ENCODE data around the gene MAP3K1.
A peak's percentile ranks its signal among the peaks of the same experiment; 100 is the strongest.

MAP3K1 gene

DNA sequence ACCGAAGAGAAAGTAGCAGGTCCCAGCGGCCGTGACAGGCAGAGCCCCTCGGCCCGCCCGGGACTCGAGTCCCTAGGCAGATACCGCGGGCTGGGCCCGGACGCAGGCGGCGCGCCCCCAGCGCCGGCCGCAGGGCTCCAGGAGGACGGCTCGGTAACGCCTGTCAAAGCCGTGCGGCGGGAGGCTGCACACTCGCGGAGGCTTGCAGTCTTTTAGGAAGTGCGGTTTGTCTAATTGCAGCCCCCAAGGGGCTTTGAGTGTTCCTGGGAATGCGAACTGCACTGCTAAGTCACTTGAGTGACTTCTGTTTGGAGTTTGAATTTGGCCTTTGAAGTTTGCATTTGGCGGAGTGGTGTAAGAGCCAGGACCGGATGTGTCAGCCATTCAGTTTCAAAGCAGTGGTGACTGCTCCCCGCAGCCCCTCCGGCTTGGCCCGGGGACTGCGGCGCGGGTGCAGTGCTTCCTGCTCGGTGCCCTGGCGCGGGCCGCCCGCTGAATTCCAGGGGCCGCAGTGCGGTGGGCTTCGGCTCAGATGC, 1.3 kb downstream of the MAP3K1 start (continued):
- TF ChIP-seq, protein P1, sequence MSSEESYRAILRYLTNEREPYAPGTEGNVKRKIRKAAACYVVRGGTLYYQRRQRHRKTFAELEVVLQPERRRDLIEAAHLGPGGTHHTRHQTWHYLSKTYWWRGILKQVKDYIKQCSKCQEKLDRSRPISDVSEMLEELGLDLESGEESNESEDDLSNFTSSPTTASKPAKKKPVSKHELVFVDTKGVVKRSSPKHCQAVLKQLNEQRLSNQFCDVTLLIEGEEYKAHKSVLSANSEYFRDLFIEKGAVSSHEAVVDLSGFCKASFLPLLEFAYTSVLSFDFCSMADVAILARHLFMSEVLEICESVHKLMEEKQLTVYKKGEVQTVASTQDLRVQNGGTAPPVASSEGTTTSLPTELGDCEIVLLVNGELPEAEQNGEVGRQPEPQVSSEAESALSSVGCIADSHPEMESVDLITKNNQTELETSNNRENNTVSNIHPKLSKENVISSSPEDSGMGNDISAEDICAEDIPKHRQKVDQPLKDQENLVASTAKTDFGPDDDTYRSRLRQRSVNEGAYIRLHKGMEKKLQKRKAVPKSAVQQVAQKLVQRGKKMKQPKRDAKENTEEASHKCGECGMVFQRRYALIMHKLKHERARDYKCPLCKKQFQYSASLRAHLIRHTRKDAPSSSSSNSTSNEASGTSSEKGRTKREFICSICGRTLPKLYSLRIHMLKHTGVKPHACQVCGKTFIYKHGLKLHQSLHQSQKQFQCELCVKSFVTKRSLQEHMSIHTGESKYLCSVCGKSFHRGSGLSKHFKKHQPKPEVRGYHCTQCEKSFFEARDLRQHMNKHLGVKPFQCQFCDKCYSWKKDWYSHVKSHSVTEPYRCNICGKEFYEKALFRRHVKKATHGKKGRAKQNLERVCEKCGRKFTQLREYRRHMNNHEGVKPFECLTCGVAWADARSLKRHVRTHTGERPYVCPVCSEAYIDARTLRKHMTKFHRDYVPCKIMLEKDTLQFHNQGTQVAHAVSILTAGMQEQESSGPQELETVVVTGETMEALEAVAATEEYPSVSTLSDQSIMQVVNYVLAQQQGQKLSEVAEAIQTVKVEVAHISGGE (tag by site-specific recombination; conservative IDR thresholded peaks at IDR 0.05; ENCODE audit: low read depth) = peak; percentile 91
- TF ChIP-seq ZNF654 (tag by site-specific recombination; IDR thresholded peaks at IDR 0.05; ENCODE audit: low read depth) = no peak
- peak; percentile 61 for TF ChIP-seq ZNF76 (tag by site-specific recombination; IDR thresholded peaks at IDR 0.05; ENCODE audit: borderline replicate concordance, low read depth)
- TF ChIP-seq ZNF629 (tag by site-specific recombination; IDR thresholded peaks at IDR 0.05) = 0 out of 2 replicates have a peak, but pooled peaks have one; percentile 34
- peak; percentile 23; the same call in 1 of the 2 replicates for TF ChIP-seq ZIC2 (tag by site-specific recombination; IDR thresholded peaks at IDR 0.05)
- 0 out of 2 replicates have a peak, but pooled peaks have one; percentile 0 for TF ChIP-seq ZNF146 (tag by site-specific recombination; IDR thresholded peaks at IDR 0.05)
- TF ChIP-seq, protein P2, sequence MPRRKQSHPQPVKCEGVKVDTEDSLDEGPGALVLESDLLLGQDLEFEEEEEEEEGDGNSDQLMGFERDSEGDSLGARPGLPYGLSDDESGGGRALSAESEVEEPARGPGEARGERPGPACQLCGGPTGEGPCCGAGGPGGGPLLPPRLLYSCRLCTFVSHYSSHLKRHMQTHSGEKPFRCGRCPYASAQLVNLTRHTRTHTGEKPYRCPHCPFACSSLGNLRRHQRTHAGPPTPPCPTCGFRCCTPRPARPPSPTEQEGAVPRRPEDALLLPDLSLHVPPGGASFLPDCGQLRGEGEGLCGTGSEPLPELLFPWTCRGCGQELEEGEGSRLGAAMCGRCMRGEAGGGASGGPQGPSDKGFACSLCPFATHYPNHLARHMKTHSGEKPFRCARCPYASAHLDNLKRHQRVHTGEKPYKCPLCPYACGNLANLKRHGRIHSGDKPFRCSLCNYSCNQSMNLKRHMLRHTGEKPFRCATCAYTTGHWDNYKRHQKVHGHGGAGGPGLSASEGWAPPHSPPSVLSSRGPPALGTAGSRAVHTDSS (tag by site-specific recombination; IDR thresholded peaks at IDR 0.05) = no peak
- TF ChIP-seq, protein P3, sequence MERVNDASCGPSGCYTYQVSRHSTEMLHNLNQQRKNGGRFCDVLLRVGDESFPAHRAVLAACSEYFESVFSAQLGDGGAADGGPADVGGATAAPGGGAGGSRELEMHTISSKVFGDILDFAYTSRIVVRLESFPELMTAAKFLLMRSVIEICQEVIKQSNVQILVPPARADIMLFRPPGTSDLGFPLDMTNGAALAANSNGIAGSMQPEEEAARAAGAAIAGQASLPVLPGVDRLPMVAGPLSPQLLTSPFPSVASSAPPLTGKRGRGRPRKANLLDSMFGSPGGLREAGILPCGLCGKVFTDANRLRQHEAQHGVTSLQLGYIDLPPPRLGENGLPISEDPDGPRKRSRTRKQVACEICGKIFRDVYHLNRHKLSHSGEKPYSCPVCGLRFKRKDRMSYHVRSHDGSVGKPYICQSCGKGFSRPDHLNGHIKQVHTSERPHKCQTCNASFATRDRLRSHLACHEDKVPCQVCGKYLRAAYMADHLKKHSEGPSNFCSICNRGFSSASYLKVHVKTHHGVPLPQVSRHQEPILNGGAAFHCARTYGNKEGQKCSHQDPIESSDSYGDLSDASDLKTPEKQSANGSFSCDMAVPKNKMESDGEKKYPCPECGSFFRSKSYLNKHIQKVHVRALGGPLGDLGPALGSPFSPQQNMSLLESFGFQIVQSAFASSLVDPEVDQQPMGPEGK (tag by site-specific recombination; IDR thresholded peaks at IDR 0.05) = peak; percentile 62
- TF ChIP-seq, protein P4, sequence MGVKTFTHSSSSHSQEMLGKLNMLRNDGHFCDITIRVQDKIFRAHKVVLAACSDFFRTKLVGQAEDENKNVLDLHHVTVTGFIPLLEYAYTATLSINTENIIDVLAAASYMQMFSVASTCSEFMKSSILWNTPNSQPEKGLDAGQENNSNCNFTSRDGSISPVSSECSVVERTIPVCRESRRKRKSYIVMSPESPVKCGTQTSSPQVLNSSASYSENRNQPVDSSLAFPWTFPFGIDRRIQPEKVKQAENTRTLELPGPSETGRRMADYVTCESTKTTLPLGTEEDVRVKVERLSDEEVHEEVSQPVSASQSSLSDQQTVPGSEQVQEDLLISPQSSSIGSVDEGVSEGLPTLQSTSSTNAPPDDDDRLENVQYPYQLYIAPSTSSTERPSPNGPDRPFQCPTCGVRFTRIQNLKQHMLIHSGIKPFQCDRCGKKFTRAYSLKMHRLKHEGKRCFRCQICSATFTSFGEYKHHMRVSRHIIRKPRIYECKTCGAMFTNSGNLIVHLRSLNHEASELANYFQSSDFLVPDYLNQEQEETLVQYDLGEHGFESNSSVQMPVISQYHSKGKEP (tag by site-specific recombination; IDR thresholded peaks at IDR 0.05) = peak; percentile 64; the same call in 1 of the 2 replicates
- TF ChIP-seq, protein P5, sequence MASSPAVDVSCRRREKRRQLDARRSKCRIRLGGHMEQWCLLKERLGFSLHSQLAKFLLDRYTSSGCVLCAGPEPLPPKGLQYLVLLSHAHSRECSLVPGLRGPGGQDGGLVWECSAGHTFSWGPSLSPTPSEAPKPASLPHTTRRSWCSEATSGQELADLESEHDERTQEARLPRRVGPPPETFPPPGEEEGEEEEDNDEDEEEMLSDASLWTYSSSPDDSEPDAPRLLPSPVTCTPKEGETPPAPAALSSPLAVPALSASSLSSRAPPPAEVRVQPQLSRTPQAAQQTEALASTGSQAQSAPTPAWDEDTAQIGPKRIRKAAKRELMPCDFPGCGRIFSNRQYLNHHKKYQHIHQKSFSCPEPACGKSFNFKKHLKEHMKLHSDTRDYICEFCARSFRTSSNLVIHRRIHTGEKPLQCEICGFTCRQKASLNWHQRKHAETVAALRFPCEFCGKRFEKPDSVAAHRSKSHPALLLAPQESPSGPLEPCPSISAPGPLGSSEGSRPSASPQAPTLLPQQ (tag by site-specific recombination; IDR thresholded peaks at IDR 0.05) = no peak
- TF ChIP-seq OSR2 (tag by site-specific recombination; IDR thresholded peaks at IDR 0.05) = peak; percentile 84
- no peak for TF ChIP-seq ZNF521 (tag by site-specific recombination; IDR thresholded peaks at IDR 0.05)
- TF ChIP-seq ZNF266 (tag by site-specific recombination; IDR thresholded peaks at IDR 0.05; ENCODE audit: low read depth) = no peak

DNA sequence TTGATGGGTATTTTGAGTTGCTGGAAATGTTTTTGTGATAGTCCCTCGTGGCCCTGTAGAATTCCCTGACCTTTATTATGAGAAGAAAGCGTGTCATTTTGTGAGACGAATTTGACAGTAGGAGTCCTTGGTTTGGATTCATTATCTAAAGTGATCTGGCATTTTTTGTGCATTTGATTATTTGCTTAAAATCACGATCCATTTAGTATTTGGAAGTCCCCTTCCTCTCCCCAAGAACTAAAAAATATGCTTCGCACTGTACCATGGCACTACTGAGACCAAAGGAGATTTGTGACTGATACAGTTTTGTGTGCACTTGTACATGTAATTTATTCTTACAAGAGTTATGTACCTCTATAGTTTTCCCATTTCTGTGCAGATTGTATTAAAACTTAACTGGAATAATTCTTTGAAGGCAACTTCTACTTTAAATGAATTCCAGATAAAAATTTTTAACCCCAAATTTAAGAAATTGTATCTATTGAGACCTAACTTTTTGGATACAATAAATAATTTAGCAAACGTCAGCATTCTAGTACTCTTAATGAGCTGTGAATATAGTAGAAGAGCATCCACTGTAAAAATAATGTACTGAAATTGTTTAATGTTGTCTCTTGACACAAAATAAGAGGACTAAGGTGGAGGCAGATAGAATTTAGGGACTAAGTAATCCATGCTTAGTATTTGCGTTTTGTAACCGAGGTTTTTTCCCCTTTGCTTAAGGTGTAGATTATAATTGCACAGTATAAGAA, 2.1 kb downstream of the MAP3K1 start:
- H3K27ac ChIP-seq (ENCODE audit: extremely low read depth, low read depth, low read length) = peak overlapping the region; percentile 94
- TF ChIP-seq TCF7L2 (IDR thresholded peaks at IDR 0.05; ENCODE audit: borderline replicate concordance, low read depth, low read length) = no peak
- TF ChIP-seq ZNF274 (IDR thresholded peaks at IDR 0.05; ENCODE audit: low read length) = no peak
- peak; percentile 87; the same call in 1 of the 2 replicates for TF ChIP-seq ZNF274 (tag by site-specific recombination; IDR thresholded peaks at IDR 0.05; ENCODE audit: borderline replicate concordance)
- peaks cover 7% of the 10 kb centered on the region for H3K4me1 ChIP-seq (ENCODE audit: control insufficient read depth, insufficient read depth, low read length)
- H3K36me3 ChIP-seq (ENCODE audit: control insufficient read depth in 2 of 2, insufficient read depth in 1 of 2, low read length in 2 of 2) = no peaks in the 10 kb centered on the region
- H3K9me3 ChIP-seq (ENCODE audit: control insufficient read depth, insufficient read depth, low read depth, low read length) = no peaks in the 10 kb centered on the region
- ChIA-PET POLR2A (no interaction called here), CTCF (interaction anchor here (0.6 kb wide), 1 partner anchor 545 kb away, joined by 5 read pairs; no protein-coding TSS in a partner anchor)
- peak overlapping the region; percentile 79 for H3K4me3 ChIP-seq (ENCODE audit: low read depth, low read length)
